Stimulated activated CD4-positive, alpha-beta T cell treated with anti-CD3 and anti-CD28 coated beads, TNF-alpha, amount 100 ng/mL, for 24 hours (primary cell): ENCODE measurements around the gene CEP85.

Experiments used
- DNase-seq, 3 experiments: peaks; one replicate each; pipeline ENCODE4 v3.0.0-alpha.2; 2020; ENCODE audit warnings: low read depth in 3 of 3

The CEP85 gene

GRCh38 chr1:26315874-26316850 is 82.2 kb downstream of the CEP85 start:
- DNase-seq: no peak

GRCh38 chr1:26317146-26317545 is 83.1 kb downstream of the CEP85 start:
- DNase-seq: no peak

- DNase-seq: peak; percentile 38 to 67 (median 47)
These were observed 83.8 kb downstream of the CEP85 start, which contains the start of gene CD52 for GRCh38 chr1:26317612-26318337. Gene CD52 (plus strand): TSS chr1:26317958. CDS start chr1:26318018, 60 bp downstream.

- DNase-seq: peak in 1 of 3 experiments; percentile 54
These were observed 84.5 kb downstream of the CEP85 start for GRCh38 chr1:26318338-26319064.

- DNase-seq: no peak
These were observed 86.9 kb downstream of the CEP85 start for GRCh38 chr1:26320896-26321295.

GRCh38 chr1:26321315-26322041 is 87.5 kb downstream of the CEP85 start:
- DNase-seq: peak; percentile 93 to 96 (median 93)

GRCh38 chr1:26322042-26322331 is 88.0 kb downstream of the CEP85 start:
- no peak for DNase-seq

GRCh38 chr1:26323382-26323781 is 89.4 kb downstream of the CEP85 start:
- DNase-seq: no peak

GRCh38 chr1:26324550-26324949 is 90.5 kb downstream of the CEP85 start:
- DNase-seq: no peak

GRCh38 chr1:26327956-26328362 is 94.0 kb downstream of the CEP85 start:
- no peak for DNase-seq
